GM12872 (cell line): ENCODE data around the gene SLC43A2.

Experiments
- CTCF ChIP-seq: IDR thresholded peaks from 3 replicates; pipeline ENCODE4 v1.5.1; 2011; ENCODE audit warnings: low read depth, mild to moderate bottlenecking, low read length, moderate library complexity; ENCODE audit not compliant: insufficient read depth

SLC43A2 gene

GRCh38 chr17:1553354-1554266, 75.0 kb downstream of the SLC43A2 start:
- no peak for TF ChIP-seq CTCF

- no peak for TF ChIP-seq CTCF
Observed at GRCh38 chr17:1552932-1553331, 75.7 kb downstream of the SLC43A2 start.

GRCh38 chr17:1551741-1552140, 76.9 kb downstream of the SLC43A2 start:
- TF ChIP-seq CTCF: no peak

- no peak for TF ChIP-seq CTCF
Observed at GRCh38 chr17:1548032-1548431, 80.6 kb downstream of the SLC43A2 start.

GRCh38 chr17:1546292-1546922, 82.2 kb downstream of the SLC43A2 start:
- TF ChIP-seq CTCF: no peak

- TF ChIP-seq CTCF: no peak
Observed at GRCh38 chr17:1545618-1546017, 83.0 kb downstream of the SLC43A2 start.

GRCh38 chr17:1542316-1542715, 86.3 kb downstream of the SLC43A2 start:
- TF ChIP-seq CTCF: no peak
